Activated naive CD8-positive, alpha-beta T cell treated with anti-CD3 and anti-CD28 coated beads, Interleukin-2, amount 10 ng/mL, durations not matched to agents 7 days and 5 days (primary cell): ENCODE data around the gene EPHB6. TPM values are rescaled to one million over a fixed set of nuclear protein-coding genes. Genes with fewer than 3 reads are reported as not detected.

ENCODE experiments used
- total RNA-seq, 2 experiments: library from RNA; stranded (reverse); gene quantifications; one replicate each; pipeline ENCODE4 v1.2.3, GENCODE V29; 2021

EPHB6 gene
- total RNA-seq, 2 experiments from 2014 or later, result 20.1 to 25.2 TPM

Other genes starting within 250 kb of the EPHB6 start
- not detected for gene PRSS1, start 105.6 kb upstream of the EPHB6 start, total RNA-seq
- gene PRSS2, start 84.1 kb upstream of the EPHB6 start, total RNA-seq, result not detected
- gene TRPV6, start 30.7 kb downstream of the EPHB6 start, total RNA-seq, result not detected
- gene TRPV5, start 78.7 kb downstream of the EPHB6 start, total RNA-seq, result not detected
- not detected for gene LLCFC1, start 84.4 kb downstream of the EPHB6 start, total RNA-seq
- 1 to 10 TPM in 1 of 2 experiments, under 1 TPM in 1; 0.94 to 1.2 TPM for gene KEL, start 107.3 kb downstream of the EPHB6 start, total RNA-seq
- gene OR9A2, start 172.1 kb downstream of the EPHB6 start, total RNA-seq, result under 1 TPM in 1 of 2 experiments, not detected in 1; 0.30 TPM
- gene OR6V1, start 197.3 kb downstream of the EPHB6 start, total RNA-seq, result not detected